ENCODE measurements around the gene RPL4.

RPL4 gene

GRCh38 chr15:66452971-66453580 is 51.6 kb downstream of the RPL4 start:
- DNase-seq = no peak

DNA sequence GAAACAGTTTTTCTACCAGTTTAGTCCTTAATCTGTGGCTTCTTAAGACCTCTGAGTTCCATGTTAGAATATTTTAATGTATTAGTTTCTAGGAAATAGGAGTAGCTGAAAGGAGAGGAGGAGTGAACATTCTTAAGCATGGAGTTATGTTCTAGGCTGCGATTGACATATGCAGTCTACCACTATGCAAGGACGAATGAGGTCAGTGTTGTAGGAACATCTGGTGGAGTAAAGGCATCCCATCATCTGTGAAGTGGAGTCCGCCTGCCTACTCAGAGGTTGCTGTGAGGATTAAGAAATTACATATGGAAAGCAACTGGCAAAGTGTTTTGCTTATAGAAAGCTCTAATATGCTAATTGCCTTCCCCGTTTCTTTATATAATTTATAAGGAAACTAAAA is 52.2 kb downstream of the RPL4 start:
- DNase-seq = no peak

Data from CD4-positive, alpha-beta T cell treated with Interleukin-4 for 4 hours (primary cell).